Activated T-helper 1 cell treated with Interleukin-2 at 50 U/mL for 16 hours (primary cell): ENCODE results near the gene EHD3.
"Not testable (repeated sequence)": the region's sequence is repeated elsewhere in the genome, so short reads cannot be mapped to it uniquely, and the experiment has no call there.

Experiments used
- DNase-seq: peaks from one replicate; pipeline ENCODE4 v3.0.0-alpha.2; 2020; ENCODE audit warnings: low read depth

Gene EHD3

DNA sequence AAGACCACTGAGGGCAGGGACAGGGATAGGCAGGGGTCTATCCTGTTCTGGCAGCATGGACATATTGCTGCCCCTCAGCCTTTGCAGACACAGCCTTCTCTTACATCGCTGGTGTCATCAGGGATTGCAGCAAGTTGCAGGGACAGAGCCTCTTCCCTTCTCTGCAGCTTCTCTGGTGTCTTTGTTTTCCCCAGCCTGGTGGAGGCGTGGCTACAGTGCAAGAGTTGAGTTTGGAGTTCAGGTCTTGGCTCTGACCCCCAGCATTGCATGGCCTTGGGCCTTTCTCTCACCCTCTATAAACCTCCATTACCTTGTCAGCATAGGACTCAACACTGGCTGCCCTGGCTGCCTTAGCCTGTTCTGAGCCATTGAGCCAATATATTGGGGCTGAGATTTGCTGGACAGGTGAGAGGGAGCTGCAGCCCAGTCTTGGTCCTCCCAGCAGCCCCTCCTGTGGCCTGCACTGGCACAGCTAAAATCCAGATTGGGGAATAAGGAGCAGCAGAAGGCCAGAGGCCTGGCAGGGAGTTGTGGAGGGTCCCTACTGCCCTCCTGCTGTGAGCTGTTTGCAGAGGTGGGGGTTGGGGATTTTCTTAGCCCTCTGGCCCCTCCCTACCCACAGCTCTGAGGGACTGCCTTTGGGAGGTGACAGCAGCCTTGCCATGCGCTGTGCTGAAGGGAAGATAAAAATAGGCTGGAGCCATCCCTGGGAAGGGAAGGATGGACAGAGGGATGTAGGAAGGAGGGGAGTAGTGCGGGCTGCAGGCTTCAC, 22.8 kb downstream of the EHD3 start:
- no peak for DNase-seq

DNA sequence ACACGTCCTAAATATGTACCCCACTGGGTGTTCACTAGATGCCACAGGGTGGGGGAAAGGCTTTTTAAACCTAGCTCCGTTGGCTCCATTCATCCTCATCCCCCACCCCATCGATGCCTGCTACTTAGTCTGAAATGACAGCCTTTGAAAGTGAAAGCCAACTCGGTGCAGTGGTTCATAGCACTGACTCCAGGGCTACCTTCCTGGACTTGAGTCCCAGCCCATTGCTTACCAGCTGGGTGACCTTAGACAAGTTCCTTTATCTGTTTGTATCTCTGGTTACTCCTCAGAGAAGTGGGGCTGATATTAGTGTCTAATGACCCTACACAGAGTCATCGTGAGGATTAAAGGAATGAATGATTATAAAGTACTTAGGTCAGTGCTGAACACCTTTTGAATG, 24.4 kb downstream of the EHD3 start:
- DNase-seq: no peak

DNA sequence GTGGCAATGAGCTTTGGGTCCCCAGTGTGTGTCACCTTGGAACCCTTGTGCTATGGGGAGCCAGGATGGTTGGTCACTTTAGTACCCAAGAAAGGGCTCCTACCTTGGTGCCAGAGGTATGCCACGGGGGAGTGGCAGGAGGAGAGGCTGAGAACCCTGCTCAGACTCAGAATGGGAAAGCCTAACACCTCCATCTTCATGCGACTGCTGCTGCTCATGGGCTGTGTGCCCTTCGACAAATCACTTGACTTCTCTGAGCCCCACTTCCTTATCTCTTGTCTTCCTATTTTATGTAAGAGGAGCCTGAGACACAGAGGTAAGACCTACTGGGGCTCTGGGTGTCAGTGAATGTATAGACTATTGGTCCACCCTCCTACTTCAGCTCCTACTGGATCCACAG, 25.1 kb downstream of the EHD3 start:
- DNase-seq: no peak

DNA sequence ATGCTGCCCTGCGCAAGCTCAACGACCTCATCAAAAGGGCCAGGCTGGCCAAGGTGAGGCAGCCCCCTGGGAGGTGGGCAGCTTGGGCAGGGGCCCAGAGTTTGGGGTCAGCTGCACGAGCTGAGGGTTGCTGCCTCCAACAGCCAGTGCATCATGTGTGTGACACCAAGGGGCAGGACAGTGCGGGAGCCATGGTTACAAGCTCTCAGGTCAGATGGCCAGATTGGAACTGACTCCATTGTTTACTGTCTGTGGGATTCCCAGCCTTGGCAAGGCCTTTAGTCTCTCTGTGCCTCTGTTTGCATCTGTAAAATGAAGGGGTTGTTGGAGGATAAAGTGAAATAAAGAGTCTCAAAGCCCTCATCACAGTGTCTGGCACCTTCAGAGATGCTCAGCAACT, 26.9 kb downstream of the EHD3 start:
- DNase-seq: no peak

DNA sequence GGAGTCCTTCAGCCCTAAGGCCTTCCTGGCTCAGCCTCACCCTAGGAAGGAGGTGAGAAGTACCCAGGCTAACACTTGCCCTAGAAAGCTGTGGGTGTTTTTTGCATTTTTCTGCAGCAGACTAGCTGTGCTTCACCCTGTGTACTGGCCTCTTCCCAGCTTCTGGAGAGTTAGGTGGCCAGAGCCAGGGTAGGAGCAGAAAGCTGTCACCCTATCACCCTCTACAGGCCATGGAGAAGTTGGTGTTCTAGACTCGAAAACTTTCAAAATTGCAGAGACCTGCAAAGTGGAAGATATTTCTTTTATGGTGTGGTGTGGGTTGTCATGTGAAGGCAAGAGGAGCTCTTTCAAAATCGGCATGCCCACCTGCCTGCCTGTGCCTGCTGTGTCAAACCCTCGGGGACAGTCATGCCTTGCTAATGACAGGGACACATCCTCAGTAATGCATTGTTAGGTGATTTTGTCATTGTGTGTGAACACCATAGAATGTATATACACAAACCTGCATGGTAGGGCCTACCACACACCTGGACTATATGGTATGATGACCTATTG, 29.8 kb downstream of the EHD3 start:
- DNase-seq: no peak

DNA sequence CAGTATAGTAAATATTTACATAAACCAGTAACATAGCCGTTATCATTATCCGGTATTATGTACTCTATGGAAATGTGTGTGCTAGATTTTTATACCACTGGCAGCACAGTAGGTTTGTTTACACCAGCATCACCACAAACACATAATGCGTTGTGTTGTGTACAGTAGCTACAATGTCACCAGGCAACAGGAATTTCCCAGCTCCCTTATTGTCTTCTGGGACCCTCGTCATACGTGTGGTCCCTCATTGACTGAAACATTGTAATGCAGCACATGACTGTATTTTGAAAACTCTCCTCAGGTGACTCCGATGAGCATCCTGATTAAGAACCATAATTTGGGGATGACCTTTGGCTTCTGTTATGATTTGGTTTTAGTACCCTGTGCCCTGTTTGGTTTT, 31.3 kb downstream of the EHD3 start:
- no peak for DNase-seq

DNA sequence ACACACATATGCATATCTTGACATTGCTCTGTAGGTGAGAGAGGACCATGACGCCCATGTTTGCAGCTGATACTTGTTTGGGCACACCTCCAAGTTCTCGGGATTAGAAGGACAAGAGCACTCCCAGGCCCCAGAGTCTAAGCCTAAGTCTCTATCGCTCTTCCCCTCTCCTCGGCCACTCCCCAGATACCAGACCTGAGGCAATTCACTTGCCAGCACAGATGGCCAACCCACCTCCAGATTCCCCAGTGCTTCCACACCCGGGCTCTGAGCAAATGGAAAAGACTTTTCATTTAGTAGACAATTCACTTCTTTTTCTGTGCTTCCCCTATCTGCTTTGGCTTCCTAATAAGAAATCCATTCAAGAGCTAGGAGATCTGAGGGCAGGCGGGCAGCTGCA, 32.9 kb downstream of the EHD3 start:
- DNase-seq: no peak

DNA sequence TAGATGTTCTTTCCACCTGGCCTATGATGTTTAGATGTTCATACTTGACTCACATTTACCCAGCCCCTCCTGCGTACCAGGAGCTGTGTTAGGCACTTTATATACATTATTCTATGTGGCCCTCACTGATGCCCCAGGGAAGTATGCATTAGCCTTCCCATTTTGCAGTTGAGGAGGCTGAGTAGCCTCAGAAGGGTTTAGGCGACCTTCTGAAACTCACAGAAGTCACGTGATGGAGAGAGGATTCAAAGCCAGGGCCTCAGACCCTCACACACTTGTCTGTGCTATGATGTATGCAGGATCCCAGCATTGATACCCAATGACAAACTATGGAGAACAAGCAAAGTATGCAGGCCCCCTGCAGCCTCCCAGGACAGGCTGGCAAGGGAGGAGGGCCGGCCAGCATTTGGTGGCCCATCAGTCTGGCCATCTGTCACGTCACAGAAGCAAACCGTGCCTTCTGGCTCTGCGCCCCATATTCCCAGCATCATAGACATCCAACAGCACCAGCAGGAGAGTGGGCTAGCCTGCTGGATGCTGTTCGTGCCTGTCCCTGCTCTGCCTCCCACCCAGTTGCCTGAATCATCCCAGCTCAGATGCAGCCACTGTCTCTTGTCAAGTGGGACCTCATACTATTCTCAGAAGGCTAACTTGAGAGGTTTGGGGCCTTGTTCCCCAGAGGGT, 33.6 kb downstream of the EHD3 start:
- DNase-seq: no peak

DNA sequence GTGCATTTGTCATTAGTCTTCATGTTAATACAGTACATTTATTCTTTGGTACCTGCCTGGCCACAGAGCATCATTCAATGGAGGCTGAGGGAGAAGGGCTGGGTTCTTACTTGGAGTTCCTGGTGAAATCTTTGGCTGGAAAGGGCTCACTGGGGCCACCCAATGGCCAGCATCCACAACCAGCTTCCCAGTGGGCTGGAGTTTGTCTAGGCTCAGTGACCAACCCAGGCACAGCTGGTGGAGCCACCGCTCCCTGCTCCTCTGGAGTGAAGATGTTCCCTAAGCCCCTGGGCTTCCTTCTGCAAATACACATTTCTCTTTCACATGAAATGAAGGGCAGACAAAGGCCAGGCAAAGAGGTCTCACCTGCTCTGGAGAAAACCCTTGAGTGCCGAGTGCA, 34.4 kb downstream of the EHD3 start:
- no peak for DNase-seq

DNA sequence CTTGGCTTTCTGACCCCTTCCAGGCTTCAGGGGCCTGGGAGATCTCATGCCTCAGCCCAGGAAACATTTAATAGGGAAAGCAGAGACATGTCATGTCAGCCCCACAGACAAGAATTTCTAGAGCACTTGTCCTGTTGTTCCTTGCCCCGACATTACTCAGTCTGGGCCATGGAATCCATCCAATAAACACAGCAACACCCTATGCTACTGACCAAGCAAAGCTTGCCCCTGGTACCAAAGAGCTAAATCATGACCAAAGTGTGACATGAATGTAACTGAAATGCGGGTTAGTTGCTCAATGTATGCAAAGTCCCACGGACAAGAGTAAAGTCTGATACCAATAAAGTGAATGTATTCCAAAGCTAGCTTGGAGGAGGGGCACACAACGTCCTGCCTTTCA, 35.1 kb downstream of the EHD3 start:
- no peak for DNase-seq

DNA sequence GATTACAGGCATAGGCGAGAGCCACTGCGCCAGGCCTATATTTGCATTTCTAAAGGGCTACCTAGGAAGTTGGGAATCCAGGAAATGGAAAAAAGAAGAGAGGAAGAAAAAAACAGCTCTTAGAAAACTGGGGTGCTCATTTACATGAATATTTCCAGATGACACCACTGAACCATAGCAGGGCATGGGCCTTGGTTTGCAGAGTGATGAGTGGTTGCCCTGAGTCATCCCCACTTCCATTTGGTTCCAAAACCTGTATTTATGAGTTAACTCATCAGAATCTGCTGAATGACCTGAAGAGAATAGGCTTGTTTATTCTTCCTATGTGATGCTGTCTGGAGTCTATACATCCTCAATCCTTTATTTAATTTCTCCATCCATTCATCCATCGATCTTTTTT, 36.2 kb downstream of the EHD3 start:
- DNase-seq: no peak

DNA sequence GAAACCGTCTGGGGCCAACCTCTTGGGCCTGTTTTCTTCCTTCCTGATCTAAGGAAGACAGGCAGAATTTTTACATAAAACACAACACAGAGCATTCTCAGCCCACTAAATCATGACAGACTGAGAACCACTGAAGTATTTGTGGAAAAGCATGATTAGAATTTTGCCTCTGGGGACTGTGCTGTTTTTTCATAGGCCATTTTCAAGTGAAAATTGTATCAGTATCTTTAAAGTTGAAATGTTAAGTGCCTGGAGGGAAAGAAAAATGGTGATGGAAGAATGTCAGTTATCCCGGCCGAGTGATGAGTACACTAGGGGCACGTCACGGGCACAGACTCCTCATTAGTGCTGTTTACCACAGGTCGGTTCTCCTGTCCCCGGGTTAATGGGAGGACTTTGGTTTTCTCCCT, 36.9 kb downstream of the EHD3 start:
- no peak for DNase-seq

DNA sequence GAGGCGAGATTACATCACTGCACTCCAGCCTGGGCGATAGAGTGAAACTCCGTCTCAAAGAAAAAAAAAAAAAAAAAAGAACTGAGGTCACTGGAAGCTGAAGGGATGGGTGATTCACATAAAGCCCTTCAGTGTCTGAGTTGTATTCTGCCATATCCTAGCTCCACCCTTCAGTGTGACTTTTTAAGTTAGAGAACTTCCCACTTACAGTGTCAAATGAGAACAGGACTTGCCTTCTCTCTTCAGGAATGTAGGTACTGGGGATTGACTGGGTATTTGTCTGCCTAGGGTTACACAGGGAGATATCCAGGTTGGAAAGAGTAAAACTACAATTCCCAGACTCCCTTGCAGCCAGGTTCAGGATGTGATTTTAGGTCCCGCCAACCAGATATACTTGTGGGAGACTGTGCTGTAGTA, 37.9 kb downstream of the EHD3 start:
- DNase-seq: no peak

DNA sequence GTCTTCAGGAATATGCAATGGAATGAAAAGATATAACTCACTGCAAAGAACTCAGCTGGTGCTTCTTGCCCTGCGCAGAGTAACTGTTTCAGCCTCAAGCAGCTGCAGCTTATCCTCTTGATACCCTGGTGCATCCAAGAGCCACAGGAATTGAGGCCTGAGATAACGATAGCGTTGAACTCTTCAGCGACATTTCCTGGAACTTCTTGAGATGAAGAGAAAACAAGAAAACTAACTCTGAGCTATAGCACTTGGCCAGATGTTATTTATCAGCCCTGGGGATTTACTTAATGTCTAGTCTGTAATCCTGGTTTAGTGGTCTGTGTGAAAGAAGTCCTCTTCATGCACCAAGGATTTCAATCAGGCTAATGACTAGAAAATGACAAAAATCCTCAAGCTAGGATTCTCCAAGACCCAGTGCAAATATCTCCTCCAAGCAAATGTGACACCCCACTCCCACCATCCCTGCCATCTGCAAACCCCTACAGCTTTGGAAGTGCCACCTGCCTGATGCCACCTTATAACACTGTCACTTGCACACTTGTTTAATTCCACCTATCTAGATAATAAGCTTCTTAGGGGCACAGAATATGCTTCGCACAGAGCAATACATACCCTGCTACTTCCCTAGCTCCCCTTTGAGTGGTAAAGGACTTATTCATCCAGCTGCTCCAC, 40.6 kb downstream of the EHD3 start:
- DNase-seq: no peak

DNA sequence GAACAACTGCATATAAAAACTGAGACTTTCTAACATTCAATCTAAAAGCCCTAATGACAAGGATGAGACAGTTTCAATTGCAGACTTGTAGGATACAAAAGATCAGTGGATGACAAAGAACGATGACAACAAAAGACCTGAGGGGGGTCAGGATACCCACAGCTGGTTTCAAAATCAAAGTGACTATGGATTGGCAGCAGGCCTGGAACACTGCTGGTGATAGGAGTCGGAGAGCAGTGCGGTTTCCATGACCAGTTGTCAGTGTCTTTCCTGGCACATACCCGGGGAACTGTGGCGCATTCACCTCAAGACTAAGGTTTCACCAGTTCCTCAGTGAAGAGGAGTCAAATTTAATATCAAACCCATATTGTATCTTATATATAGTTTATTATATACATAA, 42.0 kb downstream of the EHD3 start:
- DNase-seq: no peak

DNA sequence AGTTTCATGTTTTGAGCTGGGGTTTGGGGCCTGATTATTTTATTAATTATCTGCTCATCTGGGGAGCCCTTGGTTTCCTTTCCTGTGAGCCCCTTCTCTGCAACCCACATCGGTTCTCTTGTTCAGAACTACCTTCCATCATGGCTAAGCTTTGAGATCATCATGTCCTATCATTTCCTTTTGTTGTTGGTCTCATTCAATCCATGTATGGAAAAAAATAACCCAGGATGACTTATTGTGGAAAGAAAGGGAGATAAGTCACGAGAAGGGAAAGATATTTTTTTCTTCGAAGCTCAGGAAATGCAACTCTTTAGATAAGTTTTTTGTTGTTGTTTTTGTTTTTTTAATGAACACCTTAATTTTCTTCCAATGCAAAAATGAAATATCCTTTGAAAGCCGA, 43.7 kb downstream of the EHD3 start:
- DNase-seq: no peak

DNA sequence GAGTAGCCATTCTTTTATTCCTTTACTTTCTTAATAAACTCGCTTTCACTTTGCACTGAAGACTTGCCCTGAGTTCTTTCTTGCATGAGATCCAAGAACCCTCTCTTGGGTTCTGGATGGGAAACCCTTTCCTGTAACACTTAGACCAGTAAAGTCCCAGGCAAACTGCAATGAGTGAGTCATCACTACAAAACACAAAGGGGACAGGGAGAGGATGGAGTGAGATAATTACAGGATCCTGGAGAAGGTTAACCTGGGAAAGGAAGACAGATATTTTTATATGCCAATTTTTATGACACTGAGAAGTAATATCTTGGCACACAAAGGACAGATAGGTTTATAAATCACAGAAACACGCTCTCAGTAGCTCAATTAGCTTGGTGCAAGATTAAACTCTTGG, 48.7 kb downstream of the EHD3 start:
- no peak for DNase-seq

DNA sequence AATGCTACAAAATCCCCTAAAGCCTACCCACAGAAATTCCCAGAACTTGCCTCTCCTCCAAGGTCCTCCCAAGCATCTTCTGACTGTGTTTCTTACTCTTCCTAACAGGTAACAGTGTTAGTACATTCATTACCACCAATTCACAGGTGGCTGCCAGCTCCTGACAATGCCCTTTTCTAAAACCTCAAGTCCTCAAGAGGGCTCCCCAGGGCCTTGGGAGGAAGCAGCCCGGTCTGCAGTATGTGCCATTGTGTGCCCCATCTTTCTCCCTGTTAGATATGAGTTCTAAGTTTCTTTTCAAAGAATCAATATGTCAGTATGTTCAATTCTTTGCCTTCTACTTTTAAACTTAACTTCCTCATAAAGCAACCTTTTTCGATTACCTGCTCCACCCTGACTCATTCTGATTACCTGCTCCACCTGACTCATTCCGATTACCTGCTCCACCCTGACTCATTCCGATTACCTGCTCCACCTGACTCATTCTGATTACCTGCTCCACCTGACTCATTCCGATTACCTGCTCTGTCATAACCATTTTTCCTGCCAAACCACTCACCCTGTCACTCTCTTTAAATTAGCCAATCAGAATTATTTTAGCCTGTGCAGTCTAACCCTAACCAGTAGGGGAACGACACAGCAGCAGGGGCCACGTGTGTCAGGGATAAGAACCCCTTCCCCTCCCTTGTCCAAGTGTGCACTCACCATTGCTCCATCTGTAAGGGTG, 49.4 kb downstream of the EHD3 start:
- not testable (repeated sequence) for DNase-seq

DNA sequence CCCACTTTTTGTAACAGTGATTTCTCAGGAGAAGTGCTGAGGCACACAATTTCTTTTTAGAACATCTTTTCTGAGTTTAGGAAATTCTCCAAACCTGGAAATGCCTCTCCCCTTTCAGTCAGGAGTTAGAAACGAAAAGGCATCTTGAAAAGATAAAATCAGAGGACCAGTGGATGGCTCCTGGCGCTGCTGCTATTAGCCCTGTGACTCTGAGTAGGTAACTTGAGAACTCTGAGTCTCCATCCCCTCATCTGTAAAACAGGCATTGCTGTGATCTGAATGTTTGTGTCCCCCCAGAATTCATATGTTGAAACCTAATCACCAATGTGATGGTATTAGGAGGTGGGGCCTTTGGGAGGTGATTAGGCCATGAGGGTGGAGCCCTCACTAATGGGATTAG, 50.2 kb downstream of the EHD3 start:
- DNase-seq: no peak

DNA sequence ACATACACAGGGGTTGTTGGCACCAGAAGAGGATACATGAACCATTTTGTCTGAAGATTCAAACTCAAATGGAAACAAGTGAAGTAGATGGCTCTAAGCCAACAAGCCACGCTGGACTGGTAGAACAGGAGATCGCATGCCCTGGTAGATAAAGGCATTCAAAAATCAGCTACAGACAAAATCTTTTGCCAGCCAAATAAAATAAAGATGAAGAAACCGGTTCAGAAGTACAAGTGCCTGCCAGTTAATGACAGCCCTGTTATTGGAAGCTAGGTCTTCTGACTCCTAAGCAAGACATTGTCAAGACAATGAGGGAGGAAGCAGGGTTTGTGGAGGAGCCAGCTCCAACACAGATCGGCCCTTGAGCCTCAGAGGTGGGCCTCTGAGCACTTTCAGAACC, 52.3 kb downstream of the EHD3 start:
- DNase-seq: no peak

DNA sequence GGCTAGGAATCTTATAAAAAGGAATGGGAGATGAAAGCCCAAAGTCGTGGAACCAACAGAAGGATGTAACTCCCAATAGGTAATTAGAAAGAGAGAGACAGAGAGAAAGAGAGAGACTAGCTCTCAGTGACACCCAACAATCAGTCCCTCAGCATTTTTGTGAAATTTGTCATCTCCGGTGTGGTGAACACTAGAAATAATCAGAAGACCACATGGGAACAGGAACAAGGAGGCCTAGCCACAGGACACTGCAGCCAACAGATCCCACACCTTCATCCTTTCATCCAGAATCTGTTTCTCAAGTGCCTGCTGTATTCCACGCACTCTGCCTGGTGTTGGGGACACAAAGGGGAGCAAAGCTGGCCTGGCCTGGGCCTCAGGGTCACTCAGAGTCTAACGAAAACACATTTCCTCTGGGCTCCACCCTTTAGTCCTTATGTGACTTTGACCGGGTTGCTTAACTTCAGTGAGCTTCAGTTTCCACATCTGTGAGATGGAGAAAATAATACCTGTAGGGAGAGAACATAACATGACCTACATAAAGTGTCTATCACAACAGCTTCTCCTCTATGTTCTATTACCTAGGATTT, 53.1 kb downstream of the EHD3 start:
- DNase-seq: no peak

DNA sequence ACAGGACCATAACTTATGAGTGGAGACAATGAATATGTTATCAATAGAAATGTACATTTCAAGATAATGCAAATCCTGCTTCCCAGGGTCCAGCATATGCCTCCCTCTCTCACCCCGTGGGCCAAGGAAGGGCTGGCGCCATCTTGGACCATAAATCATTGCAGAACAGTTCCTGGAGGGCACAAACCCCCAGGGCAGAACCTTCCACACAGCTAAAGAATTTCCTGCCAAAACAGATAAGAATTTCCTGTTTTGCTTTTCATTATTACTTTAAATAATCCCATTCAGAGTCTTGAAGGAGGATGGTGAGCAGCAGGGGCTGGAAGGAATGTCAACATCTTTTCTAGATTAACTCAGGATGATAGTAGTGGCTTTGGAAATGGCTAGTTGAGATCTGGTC, 53.7 kb downstream of the EHD3 start:
- DNase-seq: no peak
